COLO668 (cell line): ENCODE results near the gene COL5A1.

ENCODE experiments used
- DNase-seq: peaks from one replicate; lab custom pipeline; 2025; ENCODE audit not compliant: unreplicated experiment; lab: John Stamatoyannopoulos, UW

The COL5A1 gene

GRCh38 chr9:134809826-134810225, 168.2 kb downstream of the COL5A1 start:
- DNase-seq = no peak

DNA sequence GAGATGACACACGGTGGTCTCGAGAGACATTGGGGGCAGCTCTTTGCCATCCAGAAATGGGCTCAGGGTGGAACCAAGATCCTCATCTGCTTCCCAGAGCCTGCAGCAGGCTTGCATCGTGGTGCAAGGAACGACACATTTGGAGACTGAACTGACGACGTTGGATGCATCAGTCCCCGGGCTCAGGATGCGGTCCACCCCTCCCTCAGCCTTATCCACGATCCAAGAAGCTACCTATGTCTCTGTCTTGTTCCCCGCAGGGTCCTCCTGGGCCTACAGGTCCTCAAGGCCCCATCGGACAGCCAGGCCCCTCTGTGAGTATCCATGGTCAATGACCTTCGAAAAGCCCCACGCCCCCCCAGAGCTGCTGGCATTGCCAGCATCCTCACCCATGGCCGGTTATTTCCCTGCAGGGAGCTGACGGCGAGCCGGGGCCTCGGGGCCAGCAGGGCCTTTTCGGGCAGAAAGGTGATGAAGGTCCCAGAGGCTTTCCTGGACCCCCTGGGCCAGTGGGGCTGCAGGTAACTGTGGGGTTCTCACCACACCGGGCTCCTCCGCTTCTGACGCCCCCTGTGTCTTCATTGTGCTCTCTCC, 169.6 kb downstream of the COL5A1 start:
- DNase-seq = no peak

- DNase-seq = no peak
Observed at GRCh38 chr9:134811673-134812342, 170.2 kb downstream of the COL5A1 start.

DNA sequence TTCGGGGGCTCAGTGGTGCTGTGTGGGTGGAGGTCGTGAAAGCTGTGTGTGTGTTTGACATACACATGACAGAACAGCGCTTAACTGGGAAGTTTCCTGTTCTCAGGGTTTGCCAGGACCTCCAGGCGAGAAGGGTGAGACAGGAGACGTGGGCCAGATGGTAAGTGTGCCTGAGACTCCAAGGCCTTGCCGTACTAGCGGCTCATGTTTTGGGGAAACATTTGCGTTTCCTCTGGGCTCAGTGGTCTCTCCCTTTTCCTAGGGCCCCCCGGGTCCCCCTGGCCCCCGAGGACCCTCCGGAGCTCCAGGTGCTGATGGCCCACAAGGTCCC, 170.7 kb downstream of the COL5A1 start:
- DNase-seq = no peak

- DNase-seq = no peak
Observed at GRCh38 chr9:134813841-134814240, 172.2 kb downstream of the COL5A1 start.

DNA sequence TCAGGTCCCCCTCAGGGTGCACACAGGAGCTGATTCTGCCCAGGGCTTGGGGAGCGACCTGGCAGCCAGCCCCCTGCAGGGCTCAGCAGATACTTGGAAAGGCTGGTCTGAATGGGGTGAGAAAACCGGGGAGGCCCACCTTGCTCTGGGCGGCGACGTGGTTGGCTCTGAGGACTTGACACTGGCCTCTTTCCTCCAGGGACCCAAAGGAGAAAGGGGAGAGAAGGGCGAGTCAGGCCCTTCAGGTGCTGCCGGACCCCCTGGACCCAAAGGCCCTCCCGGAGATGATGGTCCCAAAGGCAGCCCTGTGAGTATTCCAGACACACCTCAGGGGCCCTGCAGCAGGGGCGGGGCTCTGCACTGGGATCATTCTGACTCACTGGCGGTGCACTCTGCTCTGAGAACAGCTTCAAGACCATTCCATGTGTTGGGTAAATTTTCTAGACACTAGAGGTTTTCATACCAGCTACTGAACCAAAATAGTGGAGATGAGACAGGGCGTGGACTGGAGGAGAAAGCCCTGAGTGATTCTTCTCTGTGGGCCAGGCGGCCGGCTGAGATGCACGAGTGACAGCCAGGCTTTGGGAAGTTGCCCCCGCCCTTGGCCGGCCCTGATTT, 173.1 kb downstream of the COL5A1 start:
- no peak for DNase-seq

DNA sequence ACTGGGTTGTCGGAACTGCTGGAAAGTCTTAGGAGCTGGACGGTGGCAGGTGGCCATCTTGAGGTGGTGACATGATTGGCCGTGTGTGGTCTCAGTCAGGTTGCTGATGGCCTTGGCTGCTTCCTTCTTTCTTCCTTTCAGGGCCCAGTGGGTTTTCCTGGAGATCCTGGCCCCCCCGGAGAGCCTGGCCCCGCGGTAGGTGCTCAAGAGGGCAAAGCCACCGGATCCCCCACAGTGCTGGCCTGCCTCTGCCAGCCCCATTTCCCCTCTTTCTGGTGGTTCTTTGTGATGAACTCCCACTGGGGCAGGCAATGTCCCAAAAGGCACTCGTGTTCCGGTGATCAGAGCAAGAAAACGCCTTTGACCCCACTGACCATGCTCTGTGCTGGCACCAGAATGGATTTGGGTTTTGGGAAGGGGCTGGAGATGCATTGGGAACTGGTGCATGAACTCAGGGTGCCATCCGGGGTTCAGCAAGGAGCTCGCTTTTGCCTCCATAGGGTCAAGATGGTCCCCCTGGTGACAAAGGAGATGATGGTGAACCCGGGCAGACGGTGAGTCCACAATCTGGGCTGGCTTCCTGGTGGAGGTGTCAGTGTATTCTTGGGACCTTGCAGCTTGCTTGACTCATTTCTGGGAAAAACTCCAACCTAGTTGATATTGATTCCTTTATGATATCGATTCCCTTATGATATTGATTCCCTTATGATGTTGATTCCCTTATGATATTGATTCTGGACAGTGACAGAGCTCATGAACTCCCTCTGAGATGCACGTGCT, 174.0 kb downstream of the COL5A1 start:
- no peak for DNase-seq

GRCh38 chr9:134816264-134816663, 174.7 kb downstream of the COL5A1 start:
- no peak for DNase-seq

GRCh38 chr9:134818000-134818568, 176.5 kb downstream of the COL5A1 start:
- no peak for DNase-seq

DNA sequence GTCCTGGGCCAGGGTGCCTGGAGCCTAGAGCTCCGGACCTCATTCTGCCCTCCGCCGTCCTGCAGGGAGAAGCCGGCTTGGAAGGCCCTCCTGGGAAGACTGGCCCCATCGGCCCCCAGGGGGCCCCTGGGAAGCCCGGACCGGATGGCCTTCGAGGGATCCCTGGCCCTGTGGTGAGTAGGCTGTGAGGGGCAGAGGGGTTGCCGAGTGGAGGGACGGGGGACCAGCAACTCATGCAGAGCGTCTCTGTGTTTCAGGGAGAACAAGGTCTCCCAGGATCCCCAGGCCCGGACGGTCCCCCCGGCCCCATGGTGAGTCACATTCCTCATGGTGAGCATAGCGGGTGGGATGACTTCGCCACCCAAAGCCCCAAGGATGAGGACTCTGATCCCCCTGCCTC, 177.0 kb downstream of the COL5A1 start:
- no peak for DNase-seq

- DNase-seq = no peak
Observed at GRCh38 chr9:134820901-134821300, 179.3 kb downstream of the COL5A1 start.

DNA sequence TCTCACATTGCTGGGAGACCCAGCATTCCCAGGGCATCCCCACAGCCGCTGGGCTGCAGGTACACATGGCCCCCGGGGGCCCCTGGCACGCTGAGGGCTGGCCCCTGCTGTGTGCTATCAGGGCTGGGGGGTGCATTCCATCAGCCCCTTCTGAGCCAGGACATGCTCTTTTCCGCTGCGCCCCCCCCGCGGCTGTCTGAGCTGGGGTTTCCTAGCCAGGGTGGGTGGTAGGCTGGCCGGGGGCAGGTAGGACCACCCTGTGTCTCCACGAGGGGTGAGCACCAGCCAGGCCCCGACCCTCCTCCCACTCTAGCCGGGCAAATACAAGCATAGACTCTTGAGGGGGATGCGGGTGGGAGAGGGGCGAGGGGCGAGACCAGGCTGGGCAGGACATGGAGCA, 180.9 kb downstream of the COL5A1 start:
- DNase-seq = no peak

- no peak for DNase-seq
Observed at GRCh38 chr9:134823623-134824022, 182.0 kb downstream of the COL5A1 start.

DNA sequence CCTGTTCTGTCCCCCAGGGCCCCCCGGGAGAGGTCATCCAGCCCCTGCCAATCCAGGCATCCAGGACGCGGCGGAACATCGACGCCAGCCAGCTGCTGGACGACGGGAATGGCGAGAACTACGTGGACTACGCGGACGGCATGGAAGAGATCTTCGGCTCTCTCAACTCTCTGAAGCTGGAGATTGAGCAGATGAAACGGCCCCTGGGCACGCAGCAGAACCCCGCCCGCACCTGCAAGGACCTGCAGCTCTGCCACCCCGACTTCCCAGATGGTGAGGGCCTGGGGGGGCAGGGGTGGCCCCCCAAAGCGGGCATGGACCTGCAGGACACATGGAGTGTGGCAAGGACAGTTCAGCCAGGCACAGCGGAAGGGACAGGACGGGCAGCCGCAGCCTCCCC, 183.0 kb downstream of the COL5A1 start:
- no peak for DNase-seq

DNA sequence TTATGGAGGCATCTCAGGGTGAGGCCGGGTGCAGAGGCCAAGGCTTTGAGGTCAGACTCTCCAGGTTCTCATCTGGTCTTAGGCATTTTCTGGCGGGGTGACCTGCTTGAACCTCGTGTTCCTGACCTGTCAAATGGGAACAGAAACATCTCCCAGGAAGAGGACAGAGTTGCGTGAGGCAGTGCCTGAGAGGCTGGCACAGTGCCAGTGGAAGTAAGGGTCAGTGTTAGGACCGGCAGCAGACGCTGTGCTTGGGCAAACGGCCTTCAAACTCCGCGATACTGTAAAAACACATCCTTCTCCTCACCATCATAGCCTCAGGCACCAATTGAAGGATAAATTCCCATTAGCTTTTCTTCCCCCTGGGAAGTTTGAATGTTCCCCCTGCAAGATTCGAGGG, 183.4 kb downstream of the COL5A1 start:
- no peak for DNase-seq

GRCh38 chr9:134826336-134827285, 185.0 kb downstream of the COL5A1 start:
- DNase-seq = no peak

DNA sequence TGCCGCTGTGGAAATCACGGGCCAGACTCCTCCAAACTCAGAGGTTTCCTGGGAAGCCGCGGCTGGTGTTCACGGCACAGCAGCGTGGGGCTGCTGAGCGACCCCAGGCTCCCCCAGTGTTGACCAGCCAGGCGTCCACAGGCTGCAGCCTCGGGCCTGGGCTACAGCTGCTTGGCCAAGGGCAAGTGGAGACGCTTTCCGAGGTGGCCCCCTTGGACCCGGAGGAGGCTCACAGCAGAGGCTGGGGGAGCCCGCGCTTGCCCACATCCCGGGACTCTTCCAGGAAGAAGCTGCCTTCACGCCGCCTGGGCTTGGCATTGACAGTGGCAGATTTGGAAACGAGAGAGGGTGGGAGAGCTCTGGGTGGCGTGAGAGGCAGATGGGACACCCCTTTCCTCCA, 186.0 kb downstream of the COL5A1 start:
- DNase-seq = no peak

- DNase-seq = no peak
Observed at GRCh38 chr9:134827993-134828392, 186.4 kb downstream of the COL5A1 start.

DNA sequence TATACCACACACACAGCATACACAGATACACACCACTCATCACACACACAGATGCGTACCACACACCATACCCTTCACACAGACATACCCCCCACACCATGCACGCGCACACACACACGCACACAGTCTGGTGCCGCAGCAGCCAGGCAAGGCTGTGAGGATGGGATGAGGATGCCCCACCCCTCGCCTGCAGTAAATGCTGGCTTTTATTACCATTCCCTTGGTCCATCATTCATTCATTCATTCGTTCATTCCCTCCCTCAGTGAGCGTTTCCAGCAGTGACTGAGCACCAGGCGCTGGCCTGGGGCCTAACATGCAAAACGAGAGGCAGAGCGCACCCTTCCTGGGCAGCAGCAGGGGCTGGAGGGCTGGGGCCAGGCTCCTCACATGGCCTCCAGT, 187.3 kb downstream of the COL5A1 start:
- no peak for DNase-seq

DNA sequence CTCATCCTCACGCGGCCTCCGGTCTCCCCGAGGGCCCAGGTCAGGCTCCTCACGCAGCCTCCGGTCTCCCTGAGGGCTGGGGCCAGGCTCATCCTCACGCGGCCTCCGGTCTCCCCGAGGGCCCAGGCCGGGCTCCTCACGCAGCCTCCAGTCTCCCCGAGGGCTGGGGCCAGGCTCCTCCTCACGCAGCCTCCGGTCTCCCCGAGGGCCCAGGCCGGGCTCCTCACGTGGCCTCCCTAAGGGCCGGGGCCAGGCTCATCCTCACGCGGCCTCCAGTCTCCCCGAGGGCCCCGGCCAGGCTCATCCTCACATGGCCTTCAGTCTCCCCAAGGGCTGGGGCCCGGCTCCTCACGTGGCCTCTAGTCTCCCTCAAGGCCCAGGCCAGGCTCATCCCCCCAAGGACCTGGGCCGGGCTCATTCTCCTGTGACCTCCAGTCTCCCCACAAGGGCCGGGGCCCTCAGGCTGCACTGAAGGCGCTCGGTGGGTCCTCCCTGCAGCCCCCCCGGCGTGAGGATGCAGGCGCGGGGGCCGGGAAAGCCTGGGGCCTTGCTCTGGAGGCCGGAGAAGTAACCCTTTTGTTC, 187.8 kb downstream of the COL5A1 start:
- no peak for DNase-seq
